ENCODE data around the gene XNDC1N.

XNDC1N gene

GRCh38 chr11:71927820-71928736, at the start of gene XNDC1N:
Gene XNDC1N, minus strand, starts transcription at chr11:71928594. Its CDS starts 5,241 bp downstream, at chr11:71923353.
- peak; percentile 73 for DNase-seq

- DNase-seq = no peak
Observed at GRCh38 chr11:71977743-71978418, 49.5 kb upstream of the XNDC1N start.

- no peak for DNase-seq
Observed at GRCh38 chr11:71977090-71977489, 48.7 kb upstream of the XNDC1N start.

- no peak for DNase-seq
Observed at GRCh38 chr11:71976551-71976950, 48.2 kb upstream of the XNDC1N start.

- no peak for DNase-seq
Observed at GRCh38 chr11:71971680-71972079, 43.3 kb upstream of the XNDC1N start.

GRCh38 chr11:71964641-71965040, 36.2 kb upstream of the XNDC1N start:
- no peak for DNase-seq

GRCh38 chr11:71963468-71963867, 35.1 kb upstream of the XNDC1N start:
- DNase-seq = no peak

- no peak for DNase-seq
Observed at GRCh38 chr11:71962428-71963038, 34.1 kb upstream of the XNDC1N start.

- DNase-seq = no peak
Observed at GRCh38 chr11:71955898-71956456, 27.6 kb upstream of the XNDC1N start.

GRCh38 chr11:71951741-71952310, 23.4 kb upstream of the XNDC1N start:
- DNase-seq = no peak

- DNase-seq = no peak
Observed at GRCh38 chr11:71949034-71949433, 20.6 kb upstream of the XNDC1N start.

GRCh38 chr11:71948314-71949027, 20.1 kb upstream of the XNDC1N start:
- no peak for DNase-seq

- DNase-seq = no peak
Observed at GRCh38 chr11:71947498-71947897, 19.1 kb upstream of the XNDC1N start.

- no peak for DNase-seq
Observed at GRCh38 chr11:71946144-71946571, 17.8 kb upstream of the XNDC1N start.

GRCh38 chr11:71940561-71941219, 12.3 kb upstream of the XNDC1N start:
- no peak for DNase-seq

GRCh38 chr11:71937826-71938225, 9.4 kb upstream of the XNDC1N start:
- DNase-seq = no peak

- no peak for DNase-seq
Observed at GRCh38 chr11:71936825-71937224, 8.4 kb upstream of the XNDC1N start.

GRCh38 chr11:71935338-71935925, 7.0 kb upstream of the XNDC1N start:
- DNase-seq = no peak

- no peak for DNase-seq
Observed at GRCh38 chr11:71934213-71934612, 5.8 kb upstream of the XNDC1N start.

- no peak for DNase-seq
Observed at GRCh38 chr11:71933141-71933933, 4.9 kb upstream of the XNDC1N start.

GRCh38 chr11:71931245-71931602, 2.8 kb upstream of the XNDC1N start:
- DNase-seq = no peak

Data from SIG-M5 (cell line).